Osteocyte (in vitro differentiated cells): Measurements from ENCODE around the gene CHCHD3. TPM values are rescaled to one million over a fixed set of nuclear protein-coding genes. Genes with fewer than 3 reads are reported as not detected.

Source experiments
- DNase-seq: peaks from one replicate; pipeline ENCODE4 v3.0.0; 2021; ENCODE audit warnings: mixed read lengths; ENCODE audit not compliant: unreplicated experiment; ENCODE audit errors: extremely low spot score
- H3K27ac Mint-ChIP-seq: one replicate; pipeline ENCODE4 v1.8.0; 2021; ENCODE audit warnings: mild to moderate bottlenecking, mixed read lengths; ENCODE audit not compliant: unreplicated experiment
- H3K27me3 Mint-ChIP-seq: one replicate; pipeline ENCODE4 v1.8.0; 2021; ENCODE audit warnings: mixed read lengths; ENCODE audit not compliant: unreplicated experiment
- H3K36me3 Mint-ChIP-seq: one replicate; pipeline ENCODE4 v1.8.0; 2021; ENCODE audit warnings: mixed read lengths; ENCODE audit not compliant: unreplicated experiment
- H3K4me1 Mint-ChIP-seq: one replicate; pipeline ENCODE4 v1.8.0; 2021; ENCODE audit warnings: mixed read lengths; ENCODE audit not compliant: unreplicated experiment
- H3K4me3 Mint-ChIP-seq: one replicate; pipeline ENCODE4 v1.8.0; 2021; ENCODE audit warnings: mild to moderate bottlenecking, moderate library complexity, mixed read lengths; ENCODE audit not compliant: unreplicated experiment
- H3K9me3 Mint-ChIP-seq: one replicate; pipeline ENCODE4 v1.8.0; 2021; ENCODE audit warnings: mixed read lengths; ENCODE audit not compliant: unreplicated experiment
- CTCF ChIP-seq: fragments of 200-600 bp; sonication (generic); IDR thresholded peaks from 2 replicates; pipeline ENCODE4 v1.5.0; 2021; ENCODE audit warnings: antibody characterized with exemption, mild to moderate bottlenecking, moderate library complexity
- total RNA-seq: library from RNA; stranded (reverse); gene quantifications from 2 replicates; pipeline ENCODE4 v1.2.1, GENCODE V29; 2021

CHCHD3 gene
- total RNA-seq, 1 donor from 2014 or later = 47.4 TPM

- Mint-ChIP-seq H3K27ac (no peak overlapping the region), H3K4me3 (no peak overlapping the region), H3K27me3 (no peaks in the 10 kb centered on the region), H3K36me3 (no peaks in the 10 kb centered on the region), H3K9me3 (no peaks in the 10 kb centered on the region), H3K4me1 (no peaks in the 10 kb centered on the region)
- DNase-seq = no peak
- TF ChIP-seq CTCF = no peak
Observed at GRCh38 chr7:132777956-132778355, 303.9 kb downstream of the CHCHD3 start.

- no peaks in the 10 kb centered on the region for H3K4me1 Mint-ChIP-seq
- H3K27me3 Mint-ChIP-seq = no peaks in the 10 kb centered on the region
- H3K9me3 Mint-ChIP-seq = no peaks in the 10 kb centered on the region
- H3K4me3 Mint-ChIP-seq = no peak overlapping the region
- no peak for TF ChIP-seq CTCF
- no peak overlapping the region for H3K27ac Mint-ChIP-seq
- no peak for DNase-seq
- no peaks in the 10 kb centered on the region for H3K36me3 Mint-ChIP-seq
Observed at GRCh38 chr7:132777414-132777813, 304.5 kb downstream of the CHCHD3 start.

- TF ChIP-seq CTCF = no peak
Observed at GRCh38 chr7:132776048-132776620, 305.8 kb downstream of the CHCHD3 start.

GRCh38 chr7:132773527-132773956, 308.3 kb downstream of the CHCHD3 start:
- no peak for DNase-seq
- H3K27ac Mint-ChIP-seq = no peak overlapping the region
- no peaks in the 10 kb centered on the region for H3K36me3 Mint-ChIP-seq
- no peaks in the 10 kb centered on the region for H3K4me1 Mint-ChIP-seq
- H3K9me3 Mint-ChIP-seq = peaks cover 12% of the 10 kb centered on the region
- no peaks in the 10 kb centered on the region for H3K27me3 Mint-ChIP-seq
- no peak for TF ChIP-seq CTCF
- no peak overlapping the region for H3K4me3 Mint-ChIP-seq

More at GRCh38 chr7:132776048-132776620, 305.8 kb downstream of the CHCHD3 start:
- Mint-ChIP-seq H3K4me3 (no peak overlapping the region), H3K36me3 (no peaks in the 10 kb centered on the region), H3K27me3 (no peaks in the 10 kb centered on the region), H3K27ac (no peak overlapping the region), H3K4me1 (no peaks in the 10 kb centered on the region), H3K9me3 (no peaks in the 10 kb centered on the region)
- peak; percentile 74 for DNase-seq

- Mint-ChIP-seq H3K4me3 (no peak overlapping the region), H3K36me3 (no peaks in the 10 kb centered on the region), H3K27me3 (peaks cover 6% of the 10 kb centered on the region), H3K4me1 (no peaks in the 10 kb centered on the region), H3K9me3 (peaks cover 12% of the 10 kb centered on the region), H3K27ac (no peak overlapping the region)
- no peak for DNase-seq
- no peak for TF ChIP-seq CTCF
Observed at GRCh38 chr7:132771301-132771730, 310.6 kb downstream of the CHCHD3 start.
